Measurements from ENCODE around the gene MINDY4B. TPM values are rescaled to one million over a fixed set of nuclear protein-coding genes. Genes with fewer than 3 reads are reported as not detected.

MINDY4B gene
- not detected in 2 replicates for total RNA-seq

GRCh38 chr3:150905339-150905738, at the start of gene MINDY4B:
TSS of gene MINDY4B (minus strand) at chr3:150905439. CDS start at chr3:150905439, 0 bp downstream.

Other genes starting within 250 kb of the MINDY4B start
- under 0.01 TPM in 1 of 2 replicates, not detected in the other for gene ERICH6, start 201.5 kb downstream of the MINDY4B start, total RNA-seq
- 12.6 and 17.6 TPM in 2 replicates for gene SIAH2, start 142.3 kb downstream of the MINDY4B start, total RNA-seq
- gene CLRN1, start 67.3 kb upstream of the MINDY4B start, total RNA-seq = not detected in 2 replicates
- gene MED12L, start 180.2 kb upstream of the MINDY4B start, total RNA-seq = 0.18 and 0.19 TPM in 2 replicates